ENCODE results near the gene WDR93. TPM values are rescaled to one million over a fixed set of nuclear protein-coding genes. Genes with fewer than 3 reads are reported as not detected.
"Not testable (repeated sequence)": the region's sequence is repeated elsewhere in the genome, so short reads cannot be mapped to it uniquely, and the experiment has no call there.

WDR93 gene
- total and polyA plus RNA-seq, 9 donors: 0.04 to 0.32 (median 0.18) TPM; not detected in 1

DNA sequence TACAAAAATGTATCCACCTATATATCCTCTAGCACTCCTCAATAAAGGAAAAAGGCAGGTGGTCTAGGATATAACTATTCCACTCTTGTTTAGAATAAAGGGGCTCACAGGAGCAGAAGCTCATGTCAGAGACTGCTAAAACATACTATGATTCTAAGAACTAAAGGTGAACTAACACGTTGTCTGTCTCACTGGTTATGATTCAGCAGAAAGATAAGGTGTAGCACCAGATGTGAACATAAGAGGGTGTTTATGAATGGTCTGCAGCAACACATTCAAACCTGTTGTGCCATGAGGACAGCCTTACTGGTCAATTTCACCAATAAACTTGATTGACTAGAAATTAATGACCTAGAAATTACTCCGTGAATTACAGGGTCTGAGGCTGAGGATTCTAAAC is 4.6 kb upstream of the WDR93 start:
- H3K27me3 ChIP-seq (ENCODE audit: control insufficient read depth, insufficient read depth, low read length): no peaks in the 10 kb centered on the region
- H3K9me3 ChIP-seq (replicated peaks; ENCODE audit: control insufficient read depth, low read depth, low read length): no peaks in the 10 kb centered on the region
- H3K36me3 ChIP-seq (ENCODE audit: control insufficient read depth, insufficient read depth, low read length): peaks cover 6% of the 10 kb centered on the region
- WGBS (ENCODE audit: insufficient coverage): 67% methylated on average over 1 of the region's 2 CpGs
- DNase-seq: no peak
- no peak overlapping the region for H3K4me3 ChIP-seq (ENCODE audit: low read length)
- H3K4me1 ChIP-seq (ENCODE audit: control insufficient read depth, insufficient read depth, low read length): peaks cover 6% of the 10 kb centered on the region
- no peak overlapping the region for H3K27ac ChIP-seq (ENCODE audit: low read length)

DNA sequence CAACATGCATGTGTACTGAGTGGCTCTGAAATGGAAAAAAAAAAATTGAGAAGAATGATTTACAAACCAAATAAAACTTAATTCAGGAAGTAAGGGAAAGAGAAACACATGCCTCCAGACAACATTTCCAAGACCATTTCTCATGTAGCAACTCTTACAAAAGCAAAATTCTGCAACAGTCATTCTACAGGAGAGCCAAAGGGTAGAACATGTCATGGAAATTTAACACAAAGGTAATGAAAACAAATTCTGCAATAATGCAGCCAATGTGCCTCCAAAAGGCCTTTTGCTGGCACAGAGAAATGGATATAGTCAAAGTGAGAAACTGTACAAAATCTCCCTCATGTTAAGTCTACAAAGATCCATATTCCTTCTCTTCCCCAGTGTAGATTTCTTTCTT is 4.1 kb upstream of the WDR93 start:
- peaks cover 6% of the 10 kb centered on the region for H3K36me3 ChIP-seq (ENCODE audit: control insufficient read depth, insufficient read depth, low read length)
- no peaks in the 10 kb centered on the region for H3K27me3 ChIP-seq (ENCODE audit: control insufficient read depth, insufficient read depth, low read length)
- DNase-seq: no peak
- H3K4me3 ChIP-seq (ENCODE audit: low read length): no peak overlapping the region
- peaks cover 6% of the 10 kb centered on the region for H3K4me1 ChIP-seq (ENCODE audit: control insufficient read depth, insufficient read depth, low read length)
- no peaks in the 10 kb centered on the region for H3K9me3 ChIP-seq (replicated peaks; ENCODE audit: control insufficient read depth, low read depth, low read length)
- H3K27ac ChIP-seq (ENCODE audit: low read length): no peak overlapping the region

DNA sequence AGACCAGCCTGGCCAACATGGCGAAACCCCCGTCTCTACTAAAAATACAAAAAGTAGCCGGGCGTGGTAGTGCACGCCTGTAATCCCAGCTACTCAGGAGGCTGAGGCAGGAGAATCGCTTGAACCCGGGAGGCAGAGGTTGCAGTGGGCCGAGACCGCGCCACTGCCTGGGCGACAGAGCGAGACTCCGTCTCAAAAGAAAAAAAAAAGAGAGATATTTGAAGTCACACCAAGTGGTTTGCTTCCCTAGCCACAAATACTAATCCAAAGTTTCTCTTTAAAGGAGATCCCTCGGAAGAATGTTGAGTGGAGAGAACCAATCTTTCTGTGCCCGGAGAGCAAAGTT is 708 bp upstream of the WDR93 start:
- WGBS (ENCODE audit: insufficient coverage): 72% methylated on average over 10 of the region's 15 CpGs
- not testable (repeated sequence) for DNase-seq; H3K27me3 ChIP-seq (ENCODE audit: control insufficient read depth, insufficient read depth, low read length); H3K9me3 ChIP-seq (replicated peaks; ENCODE audit: control insufficient read depth, low read depth, low read length); H3K36me3 ChIP-seq (ENCODE audit: control insufficient read depth, insufficient read depth, low read length); H3K4me1 ChIP-seq (ENCODE audit: control insufficient read depth, insufficient read depth, low read length); H3K27ac ChIP-seq (ENCODE audit: low read length)
- H3K4me3 ChIP-seq (ENCODE audit: low read length): peak overlapping the region; percentile 63

DNA sequence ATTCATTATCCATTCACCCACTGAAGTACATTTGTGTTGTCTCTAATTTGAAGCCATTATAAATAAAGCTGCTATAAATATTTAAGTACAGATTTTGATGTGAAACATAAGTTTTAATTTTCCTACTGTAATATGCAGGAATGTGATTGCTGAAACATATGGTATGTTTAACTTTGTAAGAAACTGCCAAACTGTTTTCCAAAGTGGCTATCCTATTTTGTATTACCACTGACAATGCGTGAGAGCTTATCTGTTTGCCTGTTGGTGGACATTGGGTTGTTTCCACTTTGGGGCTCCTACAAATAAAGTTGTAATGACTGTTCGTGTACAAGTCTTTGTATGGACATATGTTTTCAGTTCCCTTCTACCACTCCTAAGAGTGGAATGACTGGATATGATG is 2.5 kb downstream of the WDR93 start:
- WGBS (ENCODE audit: insufficient coverage): no CpG with 5 or more reads among the region's 2 CpGs
- Histone ChIP-seq H3K36me3 (ENCODE audit: control insufficient read depth, insufficient read depth, low read length) (no peaks in the 10 kb centered on the region), H3K4me1 (ENCODE audit: control insufficient read depth, insufficient read depth, low read length) (peaks cover 6% of the 10 kb centered on the region), H3K9me3 (replicated peaks; ENCODE audit: control insufficient read depth, low read depth, low read length) (no peaks in the 10 kb centered on the region), H3K4me3 (ENCODE audit: low read length) (no peak overlapping the region), H3K27me3 (ENCODE audit: control insufficient read depth, insufficient read depth, low read length) (peaks cover 6% of the 10 kb centered on the region), H3K27ac (ENCODE audit: low read length) (no peak overlapping the region)
- DNase-seq: no peak

DNA sequence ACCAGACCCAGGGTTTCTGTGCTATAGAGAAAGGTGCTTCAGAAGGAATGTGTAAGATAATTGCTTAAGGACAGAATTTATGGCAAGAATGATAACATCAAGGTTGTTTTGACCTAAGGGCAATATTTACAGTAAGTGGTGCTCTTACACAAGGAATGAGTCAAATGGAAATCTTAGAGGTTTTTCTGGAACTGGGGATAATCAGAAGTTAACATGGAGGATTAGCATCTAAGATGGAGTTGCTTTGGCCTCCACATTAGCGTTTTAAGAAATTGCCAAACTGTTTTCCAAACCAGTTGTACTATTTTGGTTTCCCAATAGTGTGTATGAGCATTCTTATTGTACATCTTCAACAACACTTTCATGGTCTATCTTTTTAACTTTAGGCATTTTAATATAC is 3.1 kb downstream of the WDR93 start:
- no peak for DNase-seq
- H3K27me3 ChIP-seq (ENCODE audit: control insufficient read depth, insufficient read depth, low read length): peaks cover 6% of the 10 kb centered on the region
- peaks cover 6% of the 10 kb centered on the region for H3K4me1 ChIP-seq (ENCODE audit: control insufficient read depth, insufficient read depth, low read length)
- H3K27ac ChIP-seq (ENCODE audit: low read length): no peak overlapping the region
- no peaks in the 10 kb centered on the region for H3K9me3 ChIP-seq (replicated peaks; ENCODE audit: control insufficient read depth, low read depth, low read length)
- no CpG with 5 or more reads among the region's 1 CpG for WGBS (ENCODE audit: insufficient coverage)
- H3K36me3 ChIP-seq (ENCODE audit: control insufficient read depth, insufficient read depth, low read length): no peaks in the 10 kb centered on the region
- no peak overlapping the region for H3K4me3 ChIP-seq (ENCODE audit: low read length)

DNA sequence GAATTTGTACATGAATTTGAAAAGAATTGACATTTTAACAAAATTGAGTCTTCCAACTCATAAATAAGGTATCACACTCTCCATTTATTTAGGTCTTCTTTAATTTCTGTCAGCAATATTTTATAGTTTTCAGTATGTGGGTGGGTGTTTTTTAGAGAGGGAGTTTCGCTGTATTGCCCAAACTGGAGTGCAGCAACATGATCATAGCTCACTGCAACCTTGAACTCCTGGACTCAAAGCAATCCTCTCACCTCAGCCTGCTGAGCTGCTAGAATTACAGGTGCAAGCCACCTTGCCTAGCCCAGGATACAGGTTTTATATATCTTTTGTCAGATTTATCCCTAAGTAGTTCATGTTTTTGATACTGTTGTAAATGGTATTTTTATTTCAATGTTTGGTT is 4.6 kb downstream of the WDR93 start:
- DNase-seq: no peak
- H3K4me1 ChIP-seq (ENCODE audit: control insufficient read depth, insufficient read depth, low read length): peaks cover 2% of the 10 kb centered on the region
- no CpG with 5 or more reads among the region's 1 CpG for WGBS (ENCODE audit: insufficient coverage)
- peaks cover 6% of the 10 kb centered on the region for H3K27me3 ChIP-seq (ENCODE audit: control insufficient read depth, insufficient read depth, low read length)
- H3K9me3 ChIP-seq (replicated peaks; ENCODE audit: control insufficient read depth, low read depth, low read length): no peaks in the 10 kb centered on the region
- no peak overlapping the region for H3K4me3 ChIP-seq (ENCODE audit: low read length)
- no peaks in the 10 kb centered on the region for H3K36me3 ChIP-seq (ENCODE audit: control insufficient read depth, insufficient read depth, low read length)
- no peak overlapping the region for H3K27ac ChIP-seq (ENCODE audit: low read length)

DNA sequence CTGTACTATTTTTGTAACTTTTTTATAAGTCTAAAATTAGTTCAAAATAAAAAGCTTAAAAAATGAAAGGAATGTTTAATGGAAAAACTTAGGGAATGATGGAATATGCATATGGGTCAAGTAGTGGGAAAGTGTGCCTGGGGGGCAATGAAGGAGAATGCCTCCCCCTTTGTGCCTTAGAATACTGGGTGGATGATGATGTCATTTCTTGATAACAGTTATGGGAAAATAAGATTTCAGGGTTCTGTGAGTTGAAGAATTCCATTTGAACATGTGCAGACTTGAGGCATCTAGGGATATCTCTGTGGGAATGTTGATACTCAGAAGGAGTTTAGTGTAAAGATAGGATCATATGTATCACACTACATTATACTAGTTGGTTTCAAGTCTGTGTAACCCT is 13.8 kb downstream of the WDR93 start:
- no peak overlapping the region for H3K4me3 ChIP-seq (ENCODE audit: low read length)
- DNase-seq: no peak
- H3K9me3 ChIP-seq (replicated peaks; ENCODE audit: control insufficient read depth, low read depth, low read length): no peaks in the 10 kb centered on the region
- H3K36me3 ChIP-seq (ENCODE audit: control insufficient read depth, insufficient read depth, low read length): no peaks in the 10 kb centered on the region
- H3K27me3 ChIP-seq (ENCODE audit: control insufficient read depth, insufficient read depth, low read length): no peaks in the 10 kb centered on the region
- no peak overlapping the region for H3K27ac ChIP-seq (ENCODE audit: low read length)
- H3K4me1 ChIP-seq (ENCODE audit: control insufficient read depth, insufficient read depth, low read length): no peaks in the 10 kb centered on the region

DNA sequence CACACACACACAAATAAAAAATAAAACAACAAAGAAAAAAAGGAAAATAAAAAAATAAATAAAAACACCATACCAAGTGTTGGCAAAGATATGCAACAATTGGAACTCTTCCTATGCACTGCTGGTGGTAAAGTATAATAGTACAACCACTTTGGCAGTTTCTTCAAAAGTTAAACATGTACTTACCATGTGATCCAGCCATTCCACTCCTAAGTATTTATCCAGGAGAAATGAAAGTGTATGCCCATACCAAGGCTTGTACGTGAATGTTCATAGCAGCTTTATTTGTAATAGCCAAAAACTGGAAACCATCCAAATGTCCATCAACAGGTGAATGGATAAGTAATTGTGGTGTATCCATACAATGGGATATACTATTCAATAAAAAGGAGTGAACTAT is 17.0 kb downstream of the WDR93 start:
- Histone ChIP-seq H3K4me1 (ENCODE audit: control insufficient read depth, insufficient read depth, low read length) (no peaks in the 10 kb centered on the region), H3K27ac (ENCODE audit: low read length) (no peak overlapping the region), H3K36me3 (ENCODE audit: control insufficient read depth, insufficient read depth, low read length) (no peaks in the 10 kb centered on the region), H3K4me3 (ENCODE audit: low read length) (no peak overlapping the region), H3K9me3 (replicated peaks; ENCODE audit: control insufficient read depth, low read depth, low read length) (no peaks in the 10 kb centered on the region), H3K27me3 (ENCODE audit: control insufficient read depth, insufficient read depth, low read length) (no peaks in the 10 kb centered on the region)
- DNase-seq: no peak
- WGBS (ENCODE audit: insufficient coverage): no CpG with 5 or more reads among the region's 1 CpG

DNA sequence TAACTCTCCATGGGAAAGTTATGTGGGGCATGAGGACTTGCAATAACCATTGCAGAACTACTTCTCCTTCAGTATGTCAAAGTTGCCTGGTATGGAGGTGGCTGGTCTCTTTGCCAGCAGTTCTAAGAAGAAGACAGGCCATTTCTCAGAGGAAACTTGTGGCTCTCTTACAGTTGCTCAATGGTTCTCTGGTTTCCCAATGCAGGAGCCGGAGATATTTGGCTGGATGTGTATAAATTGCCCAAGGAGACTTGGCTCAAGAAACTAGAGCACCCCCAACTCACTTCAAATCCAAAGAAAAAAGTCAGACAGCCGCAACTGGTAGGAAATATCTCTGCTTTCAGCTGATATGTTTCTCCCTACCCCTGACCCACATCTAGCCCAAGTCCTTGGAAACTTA is 24.2 kb downstream of the WDR93 start:
- H3K36me3 ChIP-seq (ENCODE audit: control insufficient read depth, insufficient read depth, low read length): no peaks in the 10 kb centered on the region

DNA sequence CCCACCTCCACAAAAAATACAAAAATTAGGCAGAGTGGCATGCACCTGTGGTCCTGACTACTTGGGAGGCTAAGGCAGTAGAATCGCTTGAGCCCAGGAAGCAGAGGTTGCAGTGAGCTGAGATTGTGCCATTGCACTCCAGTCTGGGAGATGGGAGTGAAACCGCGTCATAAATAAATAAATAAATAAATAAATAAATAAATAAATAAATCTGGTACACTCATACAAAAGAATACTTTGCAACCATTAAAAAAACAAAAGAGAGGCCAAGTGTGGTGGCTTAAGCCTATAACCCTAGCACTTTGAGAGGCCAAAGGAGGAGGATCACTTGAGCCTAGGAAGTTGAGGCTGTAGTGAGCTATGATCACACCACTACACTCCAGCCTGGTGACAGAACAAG is 32.4 kb downstream of the WDR93 start:
- DNase-seq: no peak
- Histone ChIP-seq H3K36me3 (ENCODE audit: control insufficient read depth, insufficient read depth, low read length) (no peaks in the 10 kb centered on the region), H3K4me3 (ENCODE audit: low read length) (no peak overlapping the region), H3K27ac (ENCODE audit: low read length) (no peak overlapping the region), H3K4me1 (ENCODE audit: control insufficient read depth, insufficient read depth, low read length) (no peaks in the 10 kb centered on the region), H3K9me3 (replicated peaks; ENCODE audit: control insufficient read depth, low read depth, low read length) (peaks cover 8% of the 10 kb centered on the region), H3K27me3 (ENCODE audit: control insufficient read depth, insufficient read depth, low read length) (peaks cover 8% of the 10 kb centered on the region)
- 100% methylated on average over 1 of the region's 3 CpGs for WGBS (ENCODE audit: insufficient coverage)

More for the DNA sequence above, 24.2 kb downstream of the WDR93 start:
- WGBS (ENCODE audit: insufficient coverage): no CpG with 5 or more reads among the region's 2 CpGs
- H3K27ac ChIP-seq (ENCODE audit: low read length): no peak overlapping the region
- H3K4me3 ChIP-seq (ENCODE audit: low read length): no peak overlapping the region
- no peak for DNase-seq
- no peaks in the 10 kb centered on the region for H3K9me3 ChIP-seq (replicated peaks; ENCODE audit: control insufficient read depth, low read depth, low read length)
- no peaks in the 10 kb centered on the region for H3K4me1 ChIP-seq (ENCODE audit: control insufficient read depth, insufficient read depth, low read length)
- no peaks in the 10 kb centered on the region for H3K27me3 ChIP-seq (ENCODE audit: control insufficient read depth, insufficient read depth, low read length)

DNA sequence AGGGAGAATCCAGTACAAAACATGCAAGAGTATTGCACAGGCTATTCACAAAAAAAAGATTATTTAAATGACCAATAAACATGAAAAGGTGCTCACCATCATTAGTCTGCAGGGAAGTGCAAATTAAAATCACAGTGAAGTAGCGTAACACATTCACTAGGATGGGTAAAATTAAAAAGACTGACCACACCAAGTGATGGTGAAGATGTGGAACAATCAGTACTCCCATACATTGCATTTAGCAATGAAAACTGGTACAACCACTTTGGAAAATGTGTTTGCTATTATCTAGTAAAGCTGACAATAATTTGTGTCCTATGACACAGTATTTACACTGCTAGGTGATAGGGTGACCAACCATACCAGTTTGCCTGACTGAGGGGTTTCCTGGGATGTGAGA is 34.0 kb downstream of the WDR93 start:
- H3K27me3 ChIP-seq (ENCODE audit: control insufficient read depth, insufficient read depth, low read length): peaks cover 8% of the 10 kb centered on the region
- DNase-seq: no peak
- no CpG with 5 or more reads among the region's 1 CpG for WGBS (ENCODE audit: insufficient coverage)
- H3K27ac ChIP-seq (ENCODE audit: low read length): no peak overlapping the region
- peaks cover 8% of the 10 kb centered on the region for H3K9me3 ChIP-seq (replicated peaks; ENCODE audit: control insufficient read depth, low read depth, low read length)
- H3K4me3 ChIP-seq (ENCODE audit: low read length): no peak overlapping the region
- H3K36me3 ChIP-seq (ENCODE audit: control insufficient read depth, insufficient read depth, low read length): no peaks in the 10 kb centered on the region
- no peaks in the 10 kb centered on the region for H3K4me1 ChIP-seq (ENCODE audit: control insufficient read depth, insufficient read depth, low read length)

Data from muscle of leg (tissue), 11 donors.